GM21526 (cell line): ENCODE measurements around the gene MME.
"Not testable (repeated sequence)": the region's sequence is repeated elsewhere in the genome, so short reads cannot be mapped to it uniquely, and the experiment has no call there.

Experiments
- ATAC-seq: cut with Tn5 transposase; IDR thresholded peaks from one replicate; pipeline ENCODE4 v1.9.1; 2021; ENCODE audit warnings: moderate library complexity; ENCODE audit not compliant: unreplicated experiment, low FRiP score

The MME gene

DNA sequence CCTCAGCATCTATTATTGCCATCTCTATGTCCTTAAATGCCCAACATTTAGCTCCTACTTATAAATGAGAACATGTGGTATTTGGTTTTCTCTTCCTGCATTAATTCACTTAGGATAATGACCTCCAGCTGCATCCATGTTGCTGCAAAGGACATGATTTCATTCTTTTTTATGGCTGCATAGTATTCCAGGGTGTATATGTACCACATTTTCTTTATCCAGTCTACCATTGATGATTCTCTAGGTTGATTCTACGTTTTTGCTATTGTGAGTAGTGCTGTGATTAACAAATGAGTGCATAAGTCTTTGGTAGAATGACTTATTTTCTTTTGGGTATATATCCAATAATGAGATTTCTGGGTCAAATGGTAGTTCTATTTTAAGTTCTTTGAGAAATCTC is 54.2 kb downstream of the MME start:
- not testable (repeated sequence) for ATAC-seq

GRCh38 chr3:155135003-155135402 is 54.9 kb downstream of the MME start:
- no peak for ATAC-seq

GRCh38 chr3:155138677-155139076 is 58.6 kb downstream of the MME start:
- no peak for ATAC-seq

GRCh38 chr3:155147588-155147987 is 67.5 kb downstream of the MME start:
- no peak for ATAC-seq

GRCh38 chr3:155149494-155149893 is 69.4 kb downstream of the MME start:
- ATAC-seq, result no peak

DNA sequence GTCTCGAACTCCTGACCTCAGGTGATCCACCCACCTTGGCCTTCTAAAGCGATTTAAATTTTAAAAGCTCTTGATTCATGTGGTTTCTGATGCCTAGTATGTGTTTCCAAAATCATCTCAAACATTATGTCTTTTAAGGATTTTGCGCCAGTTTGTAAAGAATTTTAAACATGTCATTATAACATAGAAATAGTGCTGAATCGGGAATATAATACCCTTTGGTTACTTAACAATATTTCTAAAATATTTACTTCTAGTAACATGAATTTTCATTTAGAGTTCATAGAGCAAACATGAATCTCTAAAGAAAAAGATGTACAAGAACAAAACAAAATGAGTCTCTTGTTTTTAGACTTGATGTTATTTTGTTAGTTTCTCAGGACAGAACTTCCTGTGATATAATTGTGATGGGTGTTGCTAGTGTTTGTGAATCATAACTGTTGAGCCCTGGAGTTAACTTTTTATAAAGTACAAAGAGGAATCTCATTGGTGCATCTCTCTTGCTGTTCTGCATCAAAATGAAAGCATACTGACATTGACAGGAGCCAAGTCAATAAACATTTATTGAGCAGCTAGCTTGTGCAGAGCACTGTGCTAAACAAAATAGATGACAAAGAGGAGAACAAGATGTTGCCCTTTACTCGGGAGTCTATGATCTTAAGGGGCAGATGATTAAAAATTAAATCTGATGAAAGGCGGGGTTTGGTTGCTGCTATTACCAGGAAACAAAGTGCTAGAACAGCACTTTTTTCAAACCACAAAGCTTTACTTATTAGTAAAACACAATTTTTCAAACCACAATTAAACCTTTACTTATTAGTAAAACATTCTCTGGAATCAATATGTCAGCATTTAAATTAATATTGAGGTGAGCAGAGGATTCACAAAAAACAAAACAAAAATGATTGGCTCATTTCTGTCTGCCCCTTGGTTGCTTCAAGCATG is 73.4 kb downstream of the MME start:
- no peak for ATAC-seq

DNA sequence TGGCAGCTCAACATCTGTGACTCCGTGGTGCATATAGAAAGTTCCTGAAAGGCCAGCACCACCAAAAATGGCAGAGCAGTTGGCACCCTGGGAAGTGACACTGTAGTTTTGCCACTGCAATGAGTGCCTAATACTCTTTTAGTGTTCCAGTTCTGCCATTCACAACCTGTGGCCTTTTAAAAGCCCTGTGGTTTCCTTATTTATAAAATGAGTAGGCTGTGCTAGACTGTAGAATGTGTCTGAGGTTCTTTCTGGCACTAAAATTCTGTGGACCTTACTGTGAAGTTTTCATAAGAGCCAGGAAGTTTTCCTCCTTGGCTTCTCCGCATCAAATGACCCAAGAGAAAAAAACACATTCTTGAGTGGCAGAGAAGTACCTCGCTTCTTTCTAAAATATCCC is 74.1 kb downstream of the MME start:
- no peak for ATAC-seq

DNA sequence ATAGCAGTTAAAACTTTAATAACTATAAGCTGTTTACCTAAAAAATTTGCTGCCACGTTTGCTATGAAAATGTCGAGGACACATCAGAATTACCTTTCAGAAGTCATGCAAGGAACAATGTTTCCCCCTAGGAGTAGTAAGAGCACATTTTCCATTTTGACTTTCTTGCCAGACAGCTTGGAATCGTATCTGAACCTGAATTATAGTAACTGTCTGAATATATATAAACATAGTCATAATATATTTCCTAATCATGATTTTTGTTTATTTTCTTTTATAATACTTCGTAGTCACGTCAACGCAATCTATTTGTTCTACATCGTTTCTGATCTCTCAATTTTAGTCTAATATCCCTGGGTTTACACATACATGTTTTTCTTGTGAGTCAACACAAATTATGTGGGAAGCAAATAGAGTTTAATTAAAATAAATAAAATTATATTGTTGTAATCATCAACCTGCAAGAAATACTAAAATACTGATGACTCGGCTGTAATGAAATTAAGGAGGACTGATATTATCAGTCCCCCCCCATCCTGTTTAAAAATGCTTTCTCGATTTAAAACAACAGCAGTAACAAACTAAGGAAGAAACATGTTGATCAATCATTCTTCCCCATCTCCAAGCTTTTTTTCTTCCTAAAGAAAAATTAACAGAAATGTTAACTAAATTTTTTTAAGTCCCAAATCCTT is 78.4 kb downstream of the MME start:
- no peak for ATAC-seq

DNA sequence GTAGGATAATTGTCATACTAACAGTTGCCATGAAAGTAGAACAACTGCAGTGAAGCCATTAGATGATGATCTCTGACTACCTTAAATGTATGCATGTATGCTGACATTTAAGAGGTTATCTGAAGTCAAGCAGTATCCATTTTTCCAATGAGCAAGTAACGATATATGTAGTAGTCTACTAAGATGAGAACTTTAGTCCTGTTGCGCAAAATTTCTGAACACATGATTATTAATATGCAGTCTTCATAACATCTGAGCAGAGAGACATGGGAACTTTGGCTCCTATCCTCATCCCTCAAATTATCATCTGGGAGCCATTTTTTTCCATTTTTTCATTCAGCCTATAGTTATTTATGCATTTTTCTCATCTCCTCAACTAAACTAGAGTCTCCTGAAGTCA is 79.2 kb downstream of the MME start:
- no peak for ATAC-seq

DNA sequence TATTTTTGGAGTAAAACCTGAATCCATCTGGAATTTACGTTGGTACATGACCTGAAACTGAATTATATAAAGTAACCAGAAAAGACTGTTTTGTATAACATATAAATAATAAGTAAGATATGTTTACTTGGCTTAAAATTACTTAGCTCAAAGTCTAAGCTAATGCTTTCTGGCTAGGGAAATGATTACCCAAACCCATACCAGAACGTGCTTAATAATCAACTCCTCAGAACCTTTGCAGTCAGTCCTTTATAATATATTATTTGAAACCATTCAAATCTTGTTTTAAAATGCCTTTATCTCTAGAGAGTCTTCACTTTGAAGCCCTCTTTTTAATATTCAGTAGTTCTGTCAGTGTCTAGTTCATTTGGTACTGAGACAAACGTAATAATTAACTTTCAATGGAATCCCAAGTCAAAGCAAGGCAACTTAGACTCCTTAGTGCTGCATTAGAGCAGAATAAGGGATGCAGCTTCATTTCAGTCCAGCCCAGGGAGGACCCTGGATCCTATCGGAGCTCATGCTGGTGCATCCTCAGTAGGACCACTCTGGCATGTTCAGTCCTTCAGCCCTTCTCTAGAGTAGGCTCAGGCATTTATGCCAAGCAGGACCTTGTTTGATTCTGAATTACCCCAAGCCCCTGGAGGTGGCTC is 81.6 kb downstream of the MME start:
- ATAC-seq, result no peak

- ATAC-seq, result no peak
Observed at GRCh38 chr3:155164306-155164705, 84.2 kb downstream of the MME start.

DNA sequence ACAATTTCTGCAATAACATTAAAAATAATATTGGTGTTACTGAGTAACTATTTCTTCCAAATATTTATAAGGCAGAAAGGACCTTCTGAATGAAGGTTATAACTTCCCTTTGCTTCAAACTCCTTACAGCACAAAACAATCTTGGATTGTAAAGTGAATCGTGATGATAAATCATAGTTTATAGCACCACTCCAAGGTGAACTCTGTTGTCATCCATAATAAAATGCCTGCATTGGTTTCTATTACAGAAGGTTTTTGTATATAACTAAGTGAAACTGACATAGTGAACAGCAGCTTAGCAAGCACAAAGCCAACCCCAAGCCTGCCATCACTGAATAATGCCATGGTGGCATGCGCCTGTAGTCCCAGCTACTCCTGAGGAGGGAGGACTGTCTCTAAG is 86.3 kb downstream of the MME start:
- ATAC-seq, result no peak

DNA sequence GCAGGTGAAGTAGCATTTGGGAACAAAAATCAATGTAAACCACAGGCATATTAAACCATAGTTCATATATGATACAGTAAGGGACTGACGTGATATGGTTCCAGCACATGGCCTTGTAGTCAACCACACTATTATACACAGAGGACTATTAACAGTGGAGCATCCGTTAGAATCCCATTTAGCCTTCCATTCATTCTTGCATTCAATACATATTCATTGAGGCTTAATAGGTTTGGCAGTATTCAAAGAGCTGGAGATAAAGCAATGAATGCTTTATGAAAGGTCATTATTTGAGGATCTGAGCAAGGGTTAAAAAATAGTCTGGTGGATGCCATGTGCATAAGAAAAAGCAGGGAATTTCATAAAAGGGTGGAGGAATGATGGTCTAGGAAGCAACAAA is 89.1 kb downstream of the MME start:
- no peak for ATAC-seq

- ATAC-seq, result no peak
Observed at GRCh38 chr3:155173771-155174170, 93.7 kb downstream of the MME start.

- no peak for ATAC-seq
Observed at GRCh38 chr3:155178810-155179436, 98.8 kb downstream of the MME start.

- no peak for ATAC-seq
Observed at GRCh38 chr3:155179437-155179827, 99.3 kb downstream of the MME start.

GRCh38 chr3:155179966-155180757 is 100.0 kb downstream of the MME start:
- ATAC-seq, result no peak

GRCh38 chr3:155182467-155182866 is 102.3 kb downstream of the MME start:
- no peak for ATAC-seq

- ATAC-seq, result peak; percentile 56
Observed at GRCh38 chr3:155184011-155184410, 103.9 kb downstream of the MME start.

DNA sequence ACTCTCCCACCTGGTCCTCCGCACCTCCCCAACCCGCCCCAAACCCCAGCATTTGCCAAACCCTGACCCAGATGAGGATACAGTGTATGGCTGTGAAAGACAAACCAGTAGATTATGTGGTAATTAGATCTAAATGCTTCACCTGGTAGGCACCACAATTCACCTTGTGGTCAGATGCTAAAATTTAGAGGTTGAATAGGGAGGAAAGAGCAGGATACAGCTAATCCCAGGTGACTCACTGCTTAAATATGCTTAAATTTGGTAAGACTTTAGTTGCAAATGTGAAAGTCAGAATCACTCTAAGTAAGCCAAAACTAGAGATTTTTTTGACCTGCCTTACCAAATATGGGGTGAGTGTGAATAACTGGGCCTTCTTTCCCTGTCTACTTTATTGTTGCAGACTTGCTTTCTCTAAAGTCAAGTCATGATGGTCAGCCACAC is 105.5 kb downstream of the MME start:
- no peak for ATAC-seq
